HepG2 (cell line): ENCODE results near the gene LIPC. TPM values are rescaled to one million over a fixed set of nuclear protein-coding genes. Genes with fewer than 3 reads are reported as not detected.

Source experiments
- EP300 ChIP-seq, 3 experiments: sonication (generic) in 1 of 3; formaldehyde crosslinking in 1 of 3; IDR thresholded peaks; 2 replicates each; pipeline versions ENCODE4 v1.5.1 to v1.6.1; 2011 to 2020; ENCODE audit warnings: low read depth in 2 of 3, low read length in 2 of 3, borderline replicate concordance in 1 of 3, improper control_type of control experiment in 1 of 3, mild to moderate bottlenecking in 1 of 3, missing genetic modification reagents in 1 of 3, moderate library complexity in 1 of 3
- HMG20B ChIP-seq: conservative IDR thresholded peaks from 2 replicates; pipeline ENCODE4 v1.6.1; 2016; ENCODE audit warnings: missing genetic modification reagents, missing compliant biosample characterization
- HNRNPL ChIP-seq: fragments of 200-400 bp; formaldehyde crosslinking; IDR thresholded peaks from 2 replicates; pipeline ENCODE4 v1.6.1; 2017; ENCODE audit warnings: mild to moderate bottlenecking, low read depth, low read length
- MLLT10 ChIP-seq: sonication (generic); formaldehyde crosslinking; IDR thresholded peaks from 2 replicates; pipeline ENCODE4 v1.4.0; 2020; ENCODE audit warnings: missing genetic modification reagents
- NFKBIZ ChIP-seq: IDR thresholded peaks from 2 replicates; pipeline ENCODE4 v1.6.1; 2018; ENCODE audit warnings: missing genetic modification reagents, missing compliant biosample characterization
- PAWR ChIP-seq: sonication (generic); formaldehyde crosslinking; IDR thresholded peaks from 2 replicates; pipeline ENCODE4 v1.4.0; 2020; ENCODE audit warnings: missing genetic modification reagents, mild to moderate bottlenecking, borderline replicate concordance
- PRMT3 ChIP-seq: sonication (generic); formaldehyde crosslinking; IDR thresholded peaks from 2 replicates; pipeline ENCODE4 v1.8.1; 2022; ENCODE audit warnings: low read depth, mild to moderate bottlenecking, moderate library complexity, missing genetic modification reagents, borderline replicate concordance
- RCOR2 ChIP-seq: IDR thresholded peaks from 2 replicates; pipeline ENCODE4 v1.6.1; 2016; ENCODE audit warnings: missing biosample characterization, missing genetic modification reagents
- SAFB2 ChIP-seq: sonication (generic); formaldehyde crosslinking; IDR thresholded peaks from 2 replicates; pipeline ENCODE4 v1.5.1; 2020; ENCODE audit warnings: missing genetic modification reagents, low read depth, mild to moderate bottlenecking, borderline replicate concordance
- ZNF652 ChIP-seq: IDR thresholded peaks from 2 replicates; pipeline ENCODE4 v1.6.1; 2016; ENCODE audit warnings: low read depth, borderline replicate concordance
- ZNF724P ChIP-seq: sonication (generic); formaldehyde crosslinking; IDR thresholded peaks from 2 replicates; pipeline ENCODE4 v1.8.0; 2022; ENCODE audit warnings: missing genetic modification reagents, borderline replicate concordance
- polyA plus RNA-seq, 8 experiments: library from polyadenylated mRNA; depleted of rRNA in 3 of 8; stranded (reverse) in 7 of 8; unstranded in 1 of 8; fragments of >200 nt; fragmentation: Illumina TruSeq in 4 of 8; extraction: Trizol in 4 of 8; gene quantifications; 2 replicates each; pipeline versions ENCODE4 v1.2.1 to v1.2.3, GENCODE V29; 2011 to 2016; ENCODE audit warnings: low read depth in 4 of 8, missing spikeins in 1 of 8, mixed read lengths in 1 of 8; ENCODE audit not compliant: insufficient read depth in 1 of 8
- total RNA-seq, 5 experiments: library from RNA; depleted of rRNA; stranded (reverse); fragments of >200 nt; fragmentation: Illumina TruSeq; extraction: Trizol; gene quantifications; 2 replicates each; pipeline ENCODE4 v1.2.3, GENCODE V29; 2016; ENCODE audit warnings: low read depth in 1 of 5
- TF ChIP-seq, protein P1 (sequence below), 2 experiments: fragments of 450-650 bp in 1 of 2; sonication (generic) in 1 of 2; formaldehyde crosslinking in 1 of 2; IDR thresholded peaks; 2 replicates each; pipeline versions ENCODE4 v1.6.1 to v1.8.0; 2016 to 2022; ENCODE audit warnings: antibody characterized with exemption in 1 of 2, mild to moderate bottlenecking in 1 of 2, missing genetic modification reagents in 1 of 2
- TF ChIP-seq, protein P2 (sequence below): sonication (generic); formaldehyde crosslinking; IDR thresholded peaks from 2 replicates; pipeline ENCODE4 v1.4.0; 2020; ENCODE audit warnings: missing genetic modification reagents, borderline replicate concordance
- TF ChIP-seq, protein P3 (sequence below): sonication (generic); formaldehyde crosslinking; IDR thresholded peaks from 2 replicates; pipeline ENCODE4 v1.4.0; 2020; ENCODE audit warnings: missing genetic modification reagents

The LIPC gene
- total and polyA plus RNA-seq, 2 of the 13 experiments (the other 11 are each of a cell fraction or from before 2014, with no cell fraction given): 26.0 to 38.0 TPM

DNA sequence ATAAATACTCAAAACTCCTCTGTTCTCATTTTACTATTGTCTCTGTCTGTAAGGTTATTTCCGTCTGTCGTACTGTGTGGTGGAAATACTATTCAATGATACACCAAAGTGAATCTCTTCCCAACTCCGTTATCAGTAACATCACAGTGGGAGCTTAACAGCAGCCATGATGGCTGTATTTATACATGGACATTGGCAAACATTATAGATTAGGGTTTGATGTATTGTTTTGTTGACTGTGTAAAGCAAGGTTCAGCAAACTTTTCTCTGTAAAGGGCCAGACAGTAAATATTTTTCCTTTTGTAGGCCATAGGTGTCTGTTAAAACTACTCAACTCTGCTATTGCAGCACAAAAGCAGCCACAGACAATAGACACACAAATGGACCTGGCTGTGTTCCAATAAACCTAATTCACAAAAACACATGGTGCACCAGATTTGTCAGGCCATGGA lies 23.2 kb downstream of the LIPC start (continued):
- TF ChIP-seq, protein P1, sequence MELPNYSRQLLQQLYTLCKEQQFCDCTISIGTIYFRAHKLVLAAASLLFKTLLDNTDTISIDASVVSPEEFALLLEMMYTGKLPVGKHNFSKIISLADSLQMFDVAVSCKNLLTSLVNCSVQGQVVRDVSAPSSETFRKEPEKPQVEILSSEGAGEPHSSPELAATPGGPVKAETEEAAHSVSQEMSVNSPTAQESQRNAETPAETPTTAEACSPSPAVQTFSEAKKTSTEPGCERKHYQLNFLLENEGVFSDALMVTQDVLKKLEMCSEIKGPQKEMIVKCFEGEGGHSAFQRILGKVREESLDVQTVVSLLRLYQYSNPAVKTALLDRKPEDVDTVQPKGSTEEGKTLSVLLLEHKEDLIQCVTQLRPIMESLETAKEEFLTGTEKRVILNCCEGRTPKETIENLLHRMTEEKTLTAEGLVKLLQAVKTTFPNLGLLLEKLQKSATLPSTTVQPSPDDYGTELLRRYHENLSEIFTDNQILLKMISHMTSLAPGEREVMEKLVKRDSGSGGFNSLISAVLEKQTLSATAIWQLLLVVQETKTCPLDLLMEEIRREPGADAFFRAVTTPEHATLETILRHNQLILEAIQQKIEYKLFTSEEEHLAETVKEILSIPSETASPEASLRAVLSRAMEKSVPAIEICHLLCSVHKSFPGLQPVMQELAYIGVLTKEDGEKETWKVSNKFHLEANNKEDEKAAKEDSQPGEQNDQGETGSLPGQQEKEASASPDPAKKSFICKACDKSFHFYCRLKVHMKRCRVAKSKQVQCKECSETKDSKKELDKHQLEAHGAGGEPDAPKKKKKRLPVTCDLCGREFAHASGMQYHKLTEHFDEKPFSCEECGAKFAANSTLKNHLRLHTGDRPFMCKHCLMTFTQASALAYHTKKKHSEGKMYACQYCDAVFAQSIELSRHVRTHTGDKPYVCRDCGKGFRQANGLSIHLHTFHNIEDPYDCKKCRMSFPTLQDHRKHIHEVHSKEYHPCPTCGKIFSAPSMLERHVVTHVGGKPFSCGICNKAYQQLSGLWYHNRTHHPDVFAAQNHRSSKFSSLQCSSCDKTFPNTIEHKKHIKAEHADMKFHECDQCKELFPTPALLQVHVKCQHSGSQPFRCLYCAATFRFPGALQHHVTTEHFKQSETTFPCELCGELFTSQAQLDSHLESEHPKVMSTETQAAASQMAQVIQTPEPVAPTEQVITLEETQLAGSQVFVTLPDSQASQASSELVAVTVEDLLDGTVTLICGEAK (IDR thresholded peaks at IDR 0.05): no peak
- TF ChIP-seq, protein P1 (CRISPR knock-in tag; IDR thresholded peaks at IDR 0.05): no peak; the same call in 1 of the 2 replicates
- no peak for TF ChIP-seq SAFB2 (CRISPR knock-in tag)
- TF ChIP-seq, protein P2, sequence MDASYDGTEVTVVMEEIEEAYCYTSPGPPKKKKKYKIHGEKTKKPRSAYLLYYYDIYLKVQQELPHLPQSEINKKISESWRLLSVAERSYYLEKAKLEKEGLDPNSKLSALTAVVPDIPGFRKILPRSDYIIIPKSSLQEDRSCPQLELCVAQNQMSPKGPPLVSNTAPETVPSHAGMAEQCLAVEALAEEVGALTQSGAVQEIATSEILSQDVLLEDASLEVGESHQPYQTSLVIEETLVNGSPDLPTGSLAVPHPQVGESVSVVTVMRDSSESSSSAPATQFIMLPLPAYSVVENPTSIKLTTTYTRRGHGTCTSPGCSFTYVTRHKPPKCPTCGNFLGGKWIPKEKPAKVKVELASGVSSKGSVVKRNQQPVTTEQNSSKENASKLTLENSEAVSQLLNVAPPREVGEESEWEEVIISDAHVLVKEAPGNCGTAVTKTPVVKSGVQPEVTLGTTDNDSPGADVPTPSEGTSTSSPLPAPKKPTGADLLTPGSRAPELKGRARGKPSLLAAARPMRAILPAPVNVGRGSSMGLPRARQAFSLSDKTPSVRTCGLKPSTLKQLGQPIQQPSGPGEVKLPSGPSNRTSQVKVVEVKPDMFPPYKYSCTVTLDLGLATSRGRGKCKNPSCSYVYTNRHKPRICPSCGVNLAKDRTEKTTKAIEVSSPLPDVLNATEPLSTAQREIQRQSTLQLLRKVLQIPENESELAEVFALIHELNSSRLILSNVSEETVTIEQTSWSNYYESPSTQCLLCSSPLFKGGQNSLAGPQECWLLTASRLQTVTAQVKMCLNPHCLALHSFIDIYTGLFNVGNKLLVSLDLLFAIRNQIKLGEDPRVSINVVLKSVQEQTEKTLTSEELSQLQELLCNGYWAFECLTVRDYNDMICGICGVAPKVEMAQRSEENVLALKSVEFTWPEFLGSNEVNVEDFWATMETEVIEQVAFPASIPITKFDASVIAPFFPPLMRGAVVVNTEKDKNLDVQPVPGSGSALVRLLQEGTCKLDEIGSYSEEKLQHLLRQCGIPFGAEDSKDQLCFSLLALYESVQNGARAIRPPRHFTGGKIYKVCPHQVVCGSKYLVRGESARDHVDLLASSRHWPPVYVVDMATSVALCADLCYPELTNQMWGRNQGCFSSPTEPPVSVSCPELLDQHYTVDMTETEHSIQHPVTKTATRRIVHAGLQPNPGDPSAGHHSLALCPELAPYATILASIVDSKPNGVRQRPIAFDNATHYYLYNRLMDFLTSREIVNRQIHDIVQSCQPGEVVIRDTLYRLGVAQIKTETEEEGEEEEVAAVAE (CRISPR knock-in tag): no peak
- no peak for TF ChIP-seq MLLT10 (CRISPR knock-in tag)
- peak; percentile 97 for TF ChIP-seq HMG20B (CRISPR knock-in tag)
- TF ChIP-seq, protein P3, sequence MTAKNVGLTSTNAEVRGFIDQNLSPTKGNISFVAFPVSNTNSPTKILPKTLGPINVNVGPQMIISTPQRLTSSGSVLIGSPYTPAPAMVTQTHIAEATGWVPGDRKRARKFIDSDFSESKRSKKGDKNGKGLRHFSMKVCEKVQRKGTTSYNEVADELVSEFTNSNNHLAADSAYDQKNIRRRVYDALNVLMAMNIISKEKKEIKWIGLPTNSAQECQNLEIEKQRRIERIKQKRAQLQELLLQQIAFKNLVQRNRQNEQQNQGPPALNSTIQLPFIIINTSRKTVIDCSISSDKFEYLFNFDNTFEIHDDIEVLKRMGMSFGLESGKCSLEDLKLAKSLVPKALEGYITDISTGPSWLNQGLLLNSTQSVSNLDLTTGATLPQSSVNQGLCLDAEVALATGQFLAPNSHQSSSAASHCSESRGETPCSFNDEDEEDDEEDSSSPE (CRISPR knock-in tag): no peak
- TF ChIP-seq ZNF724P (CRISPR knock-in tag): no peak
- no peak for TF ChIP-seq HNRNPL
- no peak for TF ChIP-seq PAWR (CRISPR knock-in tag)
- TF ChIP-seq RCOR2 (CRISPR knock-in tag): peak; percentile 80; the same call in 1 of the 2 replicates
- no peak for TF ChIP-seq NFKBIZ (CRISPR knock-in tag)
- peak in 1 of 2 experiments; percentile 55; a peak in 1 of 4 replicates for TF ChIP-seq EP300 (IDR thresholded peaks at IDR 0.05; ENCODE audit: low read depth in 2 of 2, low read length in 2 of 2)
- TF ChIP-seq EP300 (CRISPR knock-in tag; IDR thresholded peaks at IDR 0.05; ENCODE audit: borderline replicate concordance): no peak; the same call in 1 of the 2 replicates
- no peak for TF ChIP-seq ZNF652 (CRISPR knock-in tag)
- TF ChIP-seq PRMT3 (CRISPR knock-in tag): no peak
